ENCODE measurements around the gene RCE1.

DNA sequence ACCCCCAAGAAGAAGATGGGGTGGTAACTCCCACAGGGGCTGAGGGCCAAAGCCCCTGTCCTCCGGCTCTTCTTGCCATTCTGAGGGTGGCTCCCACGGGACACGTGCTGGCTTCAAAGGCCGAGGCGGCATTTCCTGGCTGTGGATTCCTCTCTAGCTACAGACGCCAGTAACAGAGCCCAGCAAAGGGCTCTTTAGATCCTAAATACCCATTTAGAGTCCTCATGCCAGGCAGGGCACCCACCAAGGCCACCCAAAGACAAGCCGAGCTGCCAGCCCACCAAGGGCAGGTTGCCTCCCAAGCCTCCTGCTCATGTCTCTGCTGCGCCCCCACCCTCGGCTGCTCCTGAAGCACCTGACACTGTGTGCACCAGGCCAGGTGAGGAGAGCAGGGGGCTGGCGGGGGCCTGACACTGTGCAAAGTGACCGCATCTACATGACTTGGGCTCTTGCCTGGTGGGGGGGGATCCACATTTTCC, 19.4 kb downstream of the RCE1 start:
- TF ChIP-seq, protein P1, sequence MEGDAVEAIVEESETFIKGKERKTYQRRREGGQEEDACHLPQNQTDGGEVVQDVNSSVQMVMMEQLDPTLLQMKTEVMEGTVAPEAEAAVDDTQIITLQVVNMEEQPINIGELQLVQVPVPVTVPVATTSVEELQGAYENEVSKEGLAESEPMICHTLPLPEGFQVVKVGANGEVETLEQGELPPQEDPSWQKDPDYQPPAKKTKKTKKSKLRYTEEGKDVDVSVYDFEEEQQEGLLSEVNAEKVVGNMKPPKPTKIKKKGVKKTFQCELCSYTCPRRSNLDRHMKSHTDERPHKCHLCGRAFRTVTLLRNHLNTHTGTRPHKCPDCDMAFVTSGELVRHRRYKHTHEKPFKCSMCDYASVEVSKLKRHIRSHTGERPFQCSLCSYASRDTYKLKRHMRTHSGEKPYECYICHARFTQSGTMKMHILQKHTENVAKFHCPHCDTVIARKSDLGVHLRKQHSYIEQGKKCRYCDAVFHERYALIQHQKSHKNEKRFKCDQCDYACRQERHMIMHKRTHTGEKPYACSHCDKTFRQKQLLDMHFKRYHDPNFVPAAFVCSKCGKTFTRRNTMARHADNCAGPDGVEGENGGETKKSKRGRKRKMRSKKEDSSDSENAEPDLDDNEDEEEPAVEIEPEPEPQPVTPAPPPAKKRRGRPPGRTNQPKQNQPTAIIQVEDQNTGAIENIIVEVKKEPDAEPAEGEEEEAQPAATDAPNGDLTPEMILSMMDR (IDR thresholded peaks at IDR 0.05) = no peak
- TF ChIP-seq POLR2A (IDR thresholded peaks at IDR 0.05) = no peak
